K562 (cell line): ENCODE data around the gene MGAT1. TPM values are rescaled to one million over a fixed set of nuclear protein-coding genes. Genes with fewer than 3 reads are reported as not detected.
"Not testable (repeated sequence)": the region's sequence is repeated elsewhere in the genome, so short reads cannot be mapped to it uniquely, and the experiment has no call there.

ENCODE experiments used
- ATAC-seq: fragments of 200-7000 bp; cut with Tn5 transposase; 3 replicates; pipeline ENCODE4 v1.9.1; 2020; ENCODE audit warnings: moderate library complexity
- BruUV-seq: library from RNA; stranded (reverse); fragments of 400-500 nt; replicated peaks from 2 replicates; lab custom pipeline; 2021; lab: Mats Ljungman, UMichigan
- CTCF ChIA-PET: fragments of 300-600 bp; formaldehyde crosslinking; extraction: SDS; loops from one replicate; lab custom pipeline; 2021; ENCODE audit warnings: low intra/inter-chr PET ratio; lab: Yijun Ruan, JAX
- POLR2A ChIA-PET: fragments of 300-600, 350-650 bp; sonication (Branson Sonifier 250); formaldehyde crosslinking; extraction: SDS; loops from one replicate; lab custom pipeline; 2021; ENCODE audit warnings: antibody characterized with exemption, inconsistent platforms; lab: Yijun Ruan, JAX
- DNase-seq, 4 experiments: peaks; one replicate each; pipeline versions ENCODE4 v3.0.0 to v3.0.0-alpha.2; 2011 to 2018; ENCODE audit warnings: low spot score in 3 of 4, mixed read lengths in 3 of 4; ENCODE audit errors: extremely low read depth in 1 of 4
- FAIRE-seq: peaks from 2 replicates; lab custom pipeline; 2011; peaks lifted over from hg19 to GRCh38; lab: Jason Lieb, UNC
- H2AFZ ChIP-seq: 2 replicates; pipeline ENCODE4 v1.6.0; 2011; ENCODE audit warnings: low read depth, low read length, control low read depth, inconsistent platforms
- H3K27ac ChIP-seq: fragments of 200-600 bp; 3 replicates; pipeline ENCODE4 v1.8.0; 2011; ENCODE audit warnings: low read depth, mild to moderate bottlenecking, control low read depth, inconsistent platforms, low read length, moderate library complexity, mixed read lengths; ENCODE audit errors: extremely low read depth
- H3K27me3 ChIP-seq, 2 experiments: fragments of 300-600 bp in 1 of 2; 2 replicates in 1 of 2; 3 replicates in 1 of 2; pipeline versions ENCODE4 v1.6.0 to v1.8.0; 2011; ENCODE audit warnings: inconsistent platforms in 2 of 2, low read length in 2 of 2, mild to moderate bottlenecking in 1 of 2, mixed read lengths in 1 of 2, moderate library complexity in 1 of 2; ENCODE audit not compliant: control insufficient read depth in 2 of 2, insufficient read depth in 2 of 2
- H3K36me3 ChIP-seq: fragments of 300-600 bp; 3 replicates; pipeline ENCODE4 v1.8.0; 2011; ENCODE audit warnings: mild to moderate bottlenecking, low read length, inconsistent platforms; ENCODE audit not compliant: control insufficient read depth, insufficient read depth
- H3K4me1 ChIP-seq, 2 experiments: fragments of 200-600 bp in 1 of 2; replicated peaks in 1 of 2; 2 replicates in 1 of 2; 3 replicates in 1 of 2; pipeline versions ENCODE4 v1.5.1 to v1.8.0; 2011; ENCODE audit warnings: inconsistent platforms in 2 of 2, low read length in 2 of 2, mild to moderate bottlenecking in 1 of 2, mixed read lengths in 1 of 2, moderate library complexity in 1 of 2; ENCODE audit not compliant: control insufficient read depth in 2 of 2, insufficient read depth in 2 of 2
- H3K4me2 ChIP-seq: 2 replicates; pipeline ENCODE4 v1.6.1; 2011; ENCODE audit warnings: low read length, control low read depth, inconsistent platforms, mixed read lengths; ENCODE audit not compliant: insufficient read depth
- H3K4me3 ChIP-seq: fragments of 200-600 bp; sonication (generic), shearing (Covaris generic); 2 replicates; pipeline ENCODE4 v1.5.1; 2016; ENCODE audit warnings: control low read depth, inconsistent platforms
- H3K79me2 ChIP-seq: fragments of 200-600 bp; 3 replicates; pipeline ENCODE4 v1.8.0; 2011; ENCODE audit warnings: low read length, inconsistent platforms; ENCODE audit not compliant: control insufficient read depth, insufficient read depth
- H3K9ac ChIP-seq, 2 experiments: 2 replicates each; pipeline versions ENCODE4 v1.6.0 to v1.6.1; 2011; ENCODE audit warnings: low read depth in 2 of 2, low read length in 2 of 2, control low read depth in 1 of 2, inconsistent platforms in 1 of 2, mild to moderate bottlenecking in 1 of 2, mixed read lengths in 1 of 2; ENCODE audit not compliant: insufficient read depth in 1 of 2
- H3K9me1 ChIP-seq: one replicate; pipeline ENCODE4 v1.6.0; 2011; ENCODE audit warnings: inconsistent platforms, mild to moderate bottlenecking, low read length, moderate library complexity; ENCODE audit not compliant: control insufficient read depth, insufficient read depth
- H3K9me3 ChIP-seq: replicated peaks from 2 replicates; pipeline ENCODE4 v1.5.1; 2011; ENCODE audit warnings: low read depth, low read length, inconsistent platforms; ENCODE audit not compliant: control insufficient read depth, insufficient read depth
- H4K20me1 ChIP-seq: replicated peaks from 2 replicates; pipeline ENCODE4 v1.6.1; 2011; ENCODE audit warnings: low read length, inconsistent platforms, mixed read lengths; ENCODE audit not compliant: control insufficient read depth, insufficient read depth
- CAMTA2 ChIP-seq: fragments of 250-450 bp; sonication (Bioruptor Pico); conservative IDR thresholded peaks from 2 replicates; pipeline ENCODE4 v1.5.1; 2022
- DACH1 ChIP-seq: fragments of 450-650 bp; IDR thresholded peaks from 2 replicates; pipeline ENCODE4 v1.6.1; 2018; ENCODE audit not compliant: partially characterized antibody
- FOSL1 ChIP-seq: fragments of 200-800 bp; sonication (Bioruptor generic); conservative IDR thresholded peaks from 2 replicates; pipeline ENCODE4 v1.6.1; 2016; ENCODE audit warnings: missing genetic modification characterization, missing compliant biosample characterization
- L3MBTL2 ChIP-seq: fragments of 450-650 bp; IDR thresholded peaks from 2 replicates; pipeline ENCODE4 v1.6.1; 2016; ENCODE audit warnings: mild to moderate bottlenecking, moderate library complexity
- NFE2 ChIP-seq: IDR thresholded peaks from 2 replicates; pipeline ENCODE4 v1.6.1; 2014; ENCODE audit warnings: antibody characterized with exemption, low read depth
- PBX2 ChIP-seq, 2 experiments: IDR thresholded peaks in 1 of 2; conservative IDR thresholded peaks in 1 of 2; 2 replicates each; pipeline ENCODE4 v1.6.1; 2016; ENCODE audit warnings: low read depth in 2 of 2, mild to moderate bottlenecking in 1 of 2, missing compliant biosample characterization in 1 of 2, missing genetic modification characterization in 1 of 2, moderate library complexity in 1 of 2
- WGBS: fragments of 100-300 bp; shearing (Covaris generic); methylation state at CpG from one replicate; pipeline ENCODE4 v1.1.6; 2016; ENCODE audit warnings: low coverage, mixed read lengths; ENCODE audit not compliant: insufficient coverage; ENCODE audit errors: missing lambda C conversion rate; 5-methylcytosine and 5-hydroxymethylcytosine counted together
- in situ Hi-C: fragments of 300-500 bp; cut with MboI; formaldehyde crosslinking; loops from 4 replicates; pipeline ENCODE4 v1.15.0; 2018; ENCODE audit warnings: inconsistent platforms, mixed read lengths
- intact Hi-C: fragments of 100-400 bp; cut with micrococcal nuclease; formaldehyde crosslinking; loops from 2 replicates; pipeline ENCODE4 v1.14.2; 2022
- polyA plus RNA-seq, 8 experiments: library from polyadenylated mRNA; depleted of rRNA in 4 of 8; stranded (reverse) in 5 of 8; unstranded in 3 of 8; fragments of >200 nt; fragmentation: Nextera tagmentation in 2 of 8; fragmentation: Illumina TruSeq in 1 of 8; extraction: Ambion mirVana in 2 of 8; extraction: Trizol in 1 of 8; gene quantifications; 2 replicates each; pipeline versions ENCODE4 v1.2.1 to v1.2.3, GENCODE V29; 2011 to 2014; ENCODE audit warnings: inconsistent platforms in 1 of 8, missing spikeins in 1 of 8
- total RNA-seq, 7 experiments: library from RNA; depleted of rRNA in 6 of 7; stranded (reverse); fragments of >200 nt in 6 of 7; fragmentation: Illumina TruSeq in 2 of 7; extraction: Trizol in 2 of 7; gene quantifications; 2 replicates each; pipeline versions ENCODE4 v1.2.1 to v1.2.3, GENCODE V29; 2011 to 2021; ENCODE audit warnings: low replicate concordance in 1 of 7

Gene MGAT1
- total and polyA plus RNA-seq, 9 of the 15 experiments (the other 6 are each of a cell fraction or from before 2014, with no cell fraction given), result 3.9 to 82.7 (median 44.5) TPM

- intact Hi-C loops, DNase-seq: not testable (repeated sequence)
Observed at GRCh38 chr5:180827374-180827773, 24.8 kb upstream of the MGAT1 start.

GRCh38 chr5:180825768-180826525, 23.3 kb upstream of the MGAT1 start:
- no peak overlapping the region for H3K4me3 ChIP-seq
- no peak for DNase-seq

More at GRCh38 chr5:180827374-180827773, 24.8 kb upstream of the MGAT1 start:
- peaks cover 26% of the 10 kb centered on the region for H3K79me2 ChIP-seq
- BruUV-seq, H4K20me1 ChIP-seq, H3K36me3 ChIP-seq, H3K9ac ChIP-seq, H3K4me2 ChIP-seq, POLR2A ChIA-PET, H3K4me3 ChIP-seq, ATAC-seq: not testable (repeated sequence)
- peaks cover 9 to 24% of the 10 kb centered on the region in 2 experiments; a peak in 4 of 5 replicates for H3K4me1 ChIP-seq
- 47% methylated on average over 4 of the region's 7 CpGs for WGBS
- peak; percentile 69 for FAIRE-seq
- TF ChIP-seq L3MBTL2, result peak; percentile 16; the same call in 1 of the 2 replicates
- TF ChIP-seq, all 486 proteins: peak for 1; not testable (repeated sequence) for 485
- CTCF ChIA-PET, result interaction anchor here (0.6 kb wide), 1 partner anchor 33 kb away, joined by 3 read pairs; no protein-coding TSS in a partner anchor
- H3K9me3 ChIP-seq, H3K27ac ChIP-seq, H3K9me1 ChIP-seq, H3K27me3 ChIP-seq, H2AFZ ChIP-seq, in situ Hi-C loops: not testable (repeated sequence)

More at GRCh38 chr5:180825768-180826525, 23.3 kb upstream of the MGAT1 start:
- Histone ChIP-seq H3K4me1 (peaks cover 7 to 11% of the 10 kb centered on the region in 2 experiments; a peak in 4 of 5 replicates), H4K20me1 (no peaks in the 10 kb centered on the region), H3K9me1 (no peaks in the 10 kb centered on the region), H3K9me3 (peaks cover 7% of the 10 kb centered on the region), H3K36me3 (peaks cover 7% of the 10 kb centered on the region; the same call in 2 of the 3 replicates), H3K79me2 (peaks cover 13% of the 10 kb centered on the region), H3K27me3 (no peaks in the 10 kb centered on the region), H3K4me2 (no peak overlapping the region), H2AFZ (0 out of 2 replicates have a peak overlapping the region, but pooled peaks have one; percentile 6), H3K9ac (no peak overlapping the region), H3K27ac (no peak overlapping the region)
- 63% methylated on average over 3 of the region's 3 CpGs for WGBS
- TF ChIP-seq DACH1 (peak; percentile 5), FOSL1 (tag) (peak; percentile 35; the same call in 1 of the 2 replicates), NFE2 (no peak), PBX2 (CRISPR knock-in tag; IDR thresholded peaks at IDR 0.05; ENCODE audit: low read depth) (no peak), PBX2 (tag; conservative IDR thresholded peaks at IDR 0.05; ENCODE audit: low read depth) (0 out of 2 replicates have a peak, but pooled peaks have one; percentile 26), CAMTA2 (CRISPR knock-in tag) (no peak)
- ATAC-seq (0 out of 3 replicates have a peak, but pooled peaks have one; percentile 13), FAIRE-seq (no peak)
- POLR2A ChIA-PET, result interaction anchor here (0.6 to 0.8 kb wide), 3 partner anchors 12 to 260 kb away, joined by 3 to 4 read pairs (median 3); no protein-coding TSS in a partner anchor
- CTCF ChIA-PET, result no interaction called here
- BruUV-seq, result no TSS peak
- intact Hi-C loops, result no loop called here
- in situ Hi-C loops, result no loop called here
